ENCODE measurements around the gene SARS1. TPM values are rescaled to one million over a fixed set of nuclear protein-coding genes. Genes with fewer than 3 reads are reported as not detected.
A peak's percentile ranks its signal among the peaks of the same experiment; 100 is the strongest.
"Not testable (repeated sequence)": the region's sequence is repeated elsewhere in the genome, so short reads cannot be mapped to it uniquely, and the experiment has no call there.

The SARS1 gene
- polyA plus RNA-seq, 1 experiment = 411 TPM

DNA sequence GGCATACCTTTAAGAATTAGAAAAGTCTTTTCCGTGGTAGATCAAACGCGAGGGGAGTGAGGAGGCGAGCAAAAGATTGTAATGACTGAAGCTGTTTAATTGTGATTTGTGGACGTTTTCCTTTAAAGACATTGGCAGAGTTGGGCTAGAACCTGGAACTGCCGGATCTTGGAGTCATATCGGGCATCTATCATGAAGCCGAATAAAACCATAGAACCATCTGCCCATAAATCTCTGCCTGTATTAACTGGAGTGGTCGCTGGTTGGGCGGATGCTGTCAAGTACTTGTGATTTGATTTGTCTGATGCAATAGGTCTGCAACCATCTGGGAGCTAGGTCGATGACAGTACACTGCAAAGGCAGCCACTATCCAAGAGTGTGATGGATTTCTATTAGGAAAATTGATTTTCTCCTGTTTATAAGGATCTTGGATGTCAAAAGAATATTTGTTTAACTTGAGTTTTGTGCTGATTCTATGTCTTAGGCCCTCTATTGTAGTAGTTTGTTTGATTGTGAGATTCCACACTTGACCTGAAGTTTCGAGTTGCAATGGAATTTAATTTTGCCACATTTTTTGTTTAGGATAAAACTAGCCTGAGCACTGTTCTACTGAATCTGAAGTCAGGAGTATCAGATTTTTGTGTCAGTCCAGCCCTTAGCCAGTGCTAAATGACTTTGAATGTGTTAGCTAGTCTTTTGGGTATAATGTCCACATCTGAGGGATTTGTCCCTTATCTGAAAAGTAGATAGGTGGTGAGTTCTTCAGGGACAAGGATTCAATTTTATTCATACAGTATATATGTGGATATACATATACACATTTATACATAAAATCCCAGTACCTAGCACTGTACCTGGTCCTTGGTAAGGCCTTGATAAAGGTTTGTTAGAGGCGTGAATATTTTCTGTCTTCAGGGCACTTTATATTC is 1.2 kb downstream of the SARS1 start:
- POLR2A ChIA-PET = interaction anchor here (1.2 kb wide), 1 partner anchor 17 kb away, joined by 3 read pairs; no protein-coding TSS in a partner anchor
- peak; percentile 74 for DNase-seq (ENCODE audit: low read depth)
- CTCF ChIA-PET = interaction anchor here (1.0 to 7.1 kb wide), 4 partner anchors 15 to 183 kb away, joined by 3 to 48 read pairs (median 4); partner anchors contain the start of gene SORT1
- Histone ChIP-seq H3K4me3 (ENCODE audit: low read depth, low read length) (peak overlapping the region; percentile 66), H3K27me3 (ENCODE audit: control insufficient read depth, insufficient read depth, low read length) (no peaks in the 10 kb centered on the region), H3K36me3 (ENCODE audit: control insufficient read depth, insufficient read depth, low read length) (peaks cover 2% of the 10 kb centered on the region)
- TF ChIP-seq, protein P1, sequence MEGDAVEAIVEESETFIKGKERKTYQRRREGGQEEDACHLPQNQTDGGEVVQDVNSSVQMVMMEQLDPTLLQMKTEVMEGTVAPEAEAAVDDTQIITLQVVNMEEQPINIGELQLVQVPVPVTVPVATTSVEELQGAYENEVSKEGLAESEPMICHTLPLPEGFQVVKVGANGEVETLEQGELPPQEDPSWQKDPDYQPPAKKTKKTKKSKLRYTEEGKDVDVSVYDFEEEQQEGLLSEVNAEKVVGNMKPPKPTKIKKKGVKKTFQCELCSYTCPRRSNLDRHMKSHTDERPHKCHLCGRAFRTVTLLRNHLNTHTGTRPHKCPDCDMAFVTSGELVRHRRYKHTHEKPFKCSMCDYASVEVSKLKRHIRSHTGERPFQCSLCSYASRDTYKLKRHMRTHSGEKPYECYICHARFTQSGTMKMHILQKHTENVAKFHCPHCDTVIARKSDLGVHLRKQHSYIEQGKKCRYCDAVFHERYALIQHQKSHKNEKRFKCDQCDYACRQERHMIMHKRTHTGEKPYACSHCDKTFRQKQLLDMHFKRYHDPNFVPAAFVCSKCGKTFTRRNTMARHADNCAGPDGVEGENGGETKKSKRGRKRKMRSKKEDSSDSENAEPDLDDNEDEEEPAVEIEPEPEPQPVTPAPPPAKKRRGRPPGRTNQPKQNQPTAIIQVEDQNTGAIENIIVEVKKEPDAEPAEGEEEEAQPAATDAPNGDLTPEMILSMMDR (IDR thresholded peaks at IDR 0.05; ENCODE audit: insufficient read depth, low read depth, low read length) = no peak

DNA sequence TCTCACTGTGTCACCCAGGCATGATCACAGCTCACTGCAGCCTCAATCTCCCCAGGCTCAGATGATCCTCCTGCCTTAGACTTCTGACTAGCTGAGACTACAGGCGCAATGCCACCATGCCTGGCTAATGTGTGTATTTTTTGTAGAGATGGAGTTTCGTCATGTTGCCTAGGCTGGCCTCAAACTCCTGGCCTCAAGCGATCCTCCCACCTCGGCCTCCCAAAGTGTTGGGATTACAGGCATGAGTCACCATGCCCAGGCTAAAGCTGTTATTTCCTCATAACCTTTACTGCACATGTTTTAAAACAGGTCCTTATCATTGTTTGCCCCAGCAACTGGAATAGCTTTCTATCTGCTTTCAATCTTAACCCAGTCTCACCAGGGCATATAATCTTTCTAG is 2.9 kb downstream of the SARS1 start:
- no peaks in the 10 kb centered on the region for H3K27me3 ChIP-seq (ENCODE audit: control insufficient read depth, insufficient read depth, low read length)
- TF ChIP-seq, protein P1 (IDR thresholded peaks at IDR 0.05; ENCODE audit: insufficient read depth, low read depth, low read length) = no peak
- H3K36me3 ChIP-seq (ENCODE audit: control insufficient read depth, insufficient read depth, low read length) = peaks cover 2% of the 10 kb centered on the region
- H3K4me3 ChIP-seq (ENCODE audit: low read depth, low read length) = no peak overlapping the region
- POLR2A ChIA-PET = no interaction called here
- no peak for DNase-seq (ENCODE audit: low read depth)
- CTCF ChIA-PET = interaction anchor here (0.9 to 7.1 kb wide), 3 partner anchors 15 to 23 kb away, joined by 3 to 48 read pairs (median 6); no protein-coding TSS in a partner anchor

DNA sequence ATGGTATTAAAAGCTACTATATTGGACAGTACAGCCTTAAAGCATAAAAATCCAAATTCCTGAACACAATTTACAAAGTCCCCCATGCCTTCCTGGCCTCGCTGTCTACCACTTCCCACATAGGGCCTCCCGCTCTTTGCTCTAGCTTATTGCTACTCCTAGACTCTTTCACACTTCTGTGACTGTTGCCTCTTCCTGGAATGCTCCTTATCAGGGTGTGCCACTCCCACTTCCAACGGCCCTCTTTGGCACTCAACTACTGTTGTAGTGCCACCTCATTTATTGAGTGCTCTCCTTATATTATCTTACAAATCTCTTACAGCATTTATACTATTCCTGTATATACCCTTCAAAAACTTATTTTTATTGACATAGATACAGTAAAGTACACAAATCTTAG is 4.8 kb downstream of the SARS1 start:
- Histone ChIP-seq H3K4me3 (ENCODE audit: low read depth, low read length) (no peak overlapping the region), H3K36me3 (ENCODE audit: control insufficient read depth, insufficient read depth, low read length) (peaks cover 4% of the 10 kb centered on the region), H3K27me3 (ENCODE audit: control insufficient read depth, insufficient read depth, low read length) (no peaks in the 10 kb centered on the region)
- TF ChIP-seq, protein P1 (IDR thresholded peaks at IDR 0.05; ENCODE audit: insufficient read depth, low read depth, low read length) = no peak
- DNase-seq (ENCODE audit: low read depth) = no peak
- POLR2A ChIA-PET = no interaction called here
- CTCF ChIA-PET = interaction anchor here (2.1 kb wide), 1 partner anchor 21 kb away, joined by 6 read pairs; no protein-coding TSS in a partner anchor

DNA sequence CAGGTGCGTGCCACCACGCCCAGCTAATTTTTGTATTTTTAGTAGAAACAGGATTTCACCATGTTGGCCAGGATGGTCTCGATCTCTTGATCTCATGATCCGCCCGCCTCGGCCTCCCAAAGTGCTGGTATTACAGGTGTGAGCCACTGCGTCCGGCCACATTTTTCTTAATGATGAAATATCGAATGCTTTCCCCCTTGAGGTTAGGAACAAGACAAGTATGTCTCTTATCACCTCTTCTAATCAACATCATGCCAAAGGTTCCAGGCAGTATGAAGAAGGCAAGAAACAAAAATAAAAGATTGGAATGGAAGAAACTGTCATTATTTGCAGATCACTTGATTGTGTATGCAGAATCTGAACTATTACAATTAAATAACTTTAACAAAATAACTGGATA is 7.5 kb downstream of the SARS1 start:
- POLR2A ChIA-PET = interaction anchor here (0.7 kb wide), 1 partner anchor 32 kb away, joined by 4 read pairs; no protein-coding TSS in a partner anchor
- DNase-seq (ENCODE audit: low read depth); H3K27me3 ChIP-seq (ENCODE audit: control insufficient read depth, insufficient read depth, low read length); H3K4me3 ChIP-seq (ENCODE audit: low read depth, low read length); CTCF ChIA-PET; H3K36me3 ChIP-seq (ENCODE audit: control insufficient read depth, insufficient read depth, low read length): not testable (repeated sequence)

DNA sequence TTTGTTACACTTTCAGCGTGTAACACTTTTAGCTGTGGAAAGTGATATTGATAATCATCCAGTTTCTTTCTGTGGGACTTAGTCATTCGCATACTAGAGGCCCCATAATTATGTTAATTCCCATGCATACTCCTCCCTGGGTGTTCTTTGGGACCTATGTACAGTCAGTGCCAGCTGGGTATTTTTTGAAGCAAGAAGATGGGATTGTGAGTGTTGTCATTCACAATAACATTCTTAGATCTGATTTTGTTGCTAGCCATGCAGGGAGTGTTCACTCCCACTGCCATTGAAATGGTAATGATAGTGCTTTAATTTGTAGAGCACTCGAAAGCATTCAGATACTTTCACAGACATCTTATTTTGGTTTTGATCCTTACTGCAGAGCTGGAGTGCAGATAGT is 11.6 kb downstream of the SARS1 start:
- ChIA-PET POLR2A (no interaction called here), CTCF (interaction anchor here (1.1 to 1.6 kb wide), 2 partner anchors 12 to 14 kb away, joined by 3 to 9 read pairs; partner anchors contain the start of gene SARS1)
- DNase-seq (ENCODE audit: low read depth) = no peak
- Histone ChIP-seq H3K27me3 (ENCODE audit: control insufficient read depth, insufficient read depth, low read length) (no peaks in the 10 kb centered on the region), H3K36me3 (ENCODE audit: control insufficient read depth, insufficient read depth, low read length) (peaks cover 12% of the 10 kb centered on the region), H3K4me3 (ENCODE audit: low read depth, low read length) (no peak overlapping the region)
- TF ChIP-seq, protein P1 (IDR thresholded peaks at IDR 0.05; ENCODE audit: insufficient read depth, low read depth, low read length) = no peak

Measured in BJ (cell line).